Mesodermal cell (in vitro differentiated cells): Measurements from ENCODE around the gene PCGF6.

Experiments
- H3K27ac ChIP-seq: 2 replicates; pipeline ENCODE4 v1.7.0; 2013; ENCODE audit warnings: mild to moderate bottlenecking, low read depth, low read length, moderate library complexity; ENCODE audit not compliant: severe bottlenecking
- H3K36me3 ChIP-seq: 2 replicates; pipeline ENCODE4 v1.7.1; 2013; ENCODE audit warnings: mild to moderate bottlenecking, low read length, moderate library complexity; ENCODE audit not compliant: control insufficient read depth, insufficient read depth
- H3K4me1 ChIP-seq: one replicate; pipeline ENCODE4 v1.7.1; 2013; ENCODE audit warnings: mild to moderate bottlenecking, low read length; ENCODE audit not compliant: insufficient read depth, control insufficient read depth, poor library complexity, severe bottlenecking
- H3K4me3 ChIP-seq: 2 replicates; pipeline ENCODE4 v1.7.0; 2013; ENCODE audit warnings: low read length, control low read depth, mild to moderate bottlenecking; ENCODE audit not compliant: insufficient read depth, poor library complexity, severe bottlenecking; ENCODE audit errors: extremely low read depth
- H3K9me3 ChIP-seq: 2 replicates; pipeline ENCODE4 v1.7.1; 2013; ENCODE audit warnings: mild to moderate bottlenecking, low read length, moderate library complexity; ENCODE audit not compliant: control insufficient read depth
- WGBS, 2 experiments: methylation state at CpG; one replicate each; pipeline ENCODE4 v1.1.5; 2013; ENCODE audit warnings: missing lambda C conversion rate in 2 of 2; ENCODE audit not compliant: insufficient coverage in 2 of 2; 5-methylcytosine and 5-hydroxymethylcytosine counted together

The PCGF6 gene

DNA sequence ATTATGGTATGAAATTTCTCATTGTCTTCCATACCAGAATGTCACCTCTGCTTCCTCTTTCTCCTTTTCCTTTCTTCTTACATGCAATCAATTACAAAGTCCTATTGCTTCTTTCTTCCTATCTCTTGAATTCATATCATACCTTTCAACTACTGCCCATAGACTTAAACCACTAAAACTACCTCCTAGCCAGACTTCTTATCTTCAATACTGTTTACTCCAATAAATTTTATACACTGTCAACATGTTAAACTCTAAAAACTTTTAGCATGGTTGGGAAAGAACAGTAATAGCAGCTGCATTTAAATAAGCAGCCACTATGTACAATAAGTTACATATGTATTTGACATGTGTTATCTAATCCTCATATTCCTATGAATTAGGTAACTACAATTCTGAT, 34.9 kb downstream of the PCGF6 start:
- no peaks in the 10 kb centered on the region for H3K4me1 ChIP-seq
- no peak overlapping the region for H3K27ac ChIP-seq
- H3K4me3 ChIP-seq = no peak overlapping the region
- H3K9me3 ChIP-seq = no peaks in the 10 kb centered on the region
- H3K36me3 ChIP-seq = peaks cover 83% of the 10 kb centered on the region

- no CpG with 5 or more reads among the region's 1 CpG for WGBS, 2 experiments
- H3K36me3 ChIP-seq = peaks cover 92% of the 10 kb centered on the region
- H3K27ac ChIP-seq = no peak overlapping the region
- H3K4me3 ChIP-seq = no peak overlapping the region
- no peaks in the 10 kb centered on the region for H3K4me1 ChIP-seq
- H3K9me3 ChIP-seq = no peaks in the 10 kb centered on the region
These were observed 40.7 kb downstream of the PCGF6 start for GRCh38 chr10:103310197-103310596.

- H3K36me3 ChIP-seq = peaks cover 84% of the 10 kb centered on the region
- no peaks in the 10 kb centered on the region for H3K9me3 ChIP-seq
- 93 to 98% methylated on average over 4 of the region's 5 CpGs for WGBS, 2 experiments
- H3K27ac ChIP-seq = no peak overlapping the region
- no peaks in the 10 kb centered on the region for H3K4me1 ChIP-seq
- no peak overlapping the region for H3K4me3 ChIP-seq
These were observed 43.3 kb downstream of the PCGF6 start for GRCh38 chr10:103307594-103307993.

- H3K4me1 ChIP-seq = no peaks in the 10 kb centered on the region
- H3K4me3 ChIP-seq = no peak overlapping the region
- H3K36me3 ChIP-seq = peaks cover under 1% of the 10 kb centered on the region
- H3K9me3 ChIP-seq = no peaks in the 10 kb centered on the region
- WGBS, 2 experiments = no CpG with 5 or more reads among the region's 2 CpGs
- H3K27ac ChIP-seq = no peak overlapping the region
These were observed 55.4 kb downstream of the PCGF6 start for GRCh38 chr10:103295374-103296015.

DNA sequence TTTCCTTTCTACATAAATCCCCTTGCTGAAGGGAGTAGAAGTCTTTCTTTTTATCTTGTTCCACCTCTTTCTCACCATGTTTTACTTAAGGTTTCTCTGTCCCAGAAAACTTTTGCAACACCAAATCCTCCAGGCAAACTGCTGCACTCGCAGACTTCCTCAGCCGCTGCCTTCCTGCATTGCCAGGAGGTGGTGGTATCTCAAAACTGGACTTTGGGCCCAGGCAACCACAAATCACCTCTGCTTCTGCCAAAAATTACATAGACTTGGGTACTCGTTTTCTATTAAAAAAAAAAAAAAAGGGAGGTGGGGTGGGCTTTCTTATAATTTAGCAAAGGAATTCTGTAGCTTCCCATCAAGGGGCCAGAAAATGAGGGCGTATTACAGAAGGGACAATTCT, 59.4 kb downstream of the PCGF6 start:
- no peak overlapping the region for H3K27ac ChIP-seq
- peaks cover 5% of the 10 kb centered on the region for H3K36me3 ChIP-seq
- 100% methylated on average over 3 of the region's 4 CpGs for WGBS, 2 experiments

GRCh38 chr10:103287992-103288391, 62.9 kb downstream of the PCGF6 start:
- WGBS, 2 experiments = 83% methylated on average over 3 of the region's 5 CpGs; no CpG with 5 or more reads in 1 of the 2 experiments
- no peak overlapping the region for H3K27ac ChIP-seq
- H3K9me3 ChIP-seq = no peaks in the 10 kb centered on the region
- no peaks in the 10 kb centered on the region for H3K4me1 ChIP-seq
- no peak overlapping the region for H3K4me3 ChIP-seq
- H3K36me3 ChIP-seq = peaks cover 9% of the 10 kb centered on the region

More for the DNA sequence above, 59.4 kb downstream of the PCGF6 start:
- Histone ChIP-seq H3K9me3 (no peaks in the 10 kb centered on the region), H3K4me1 (no peaks in the 10 kb centered on the region), H3K4me3 (no peak overlapping the region)

DNA sequence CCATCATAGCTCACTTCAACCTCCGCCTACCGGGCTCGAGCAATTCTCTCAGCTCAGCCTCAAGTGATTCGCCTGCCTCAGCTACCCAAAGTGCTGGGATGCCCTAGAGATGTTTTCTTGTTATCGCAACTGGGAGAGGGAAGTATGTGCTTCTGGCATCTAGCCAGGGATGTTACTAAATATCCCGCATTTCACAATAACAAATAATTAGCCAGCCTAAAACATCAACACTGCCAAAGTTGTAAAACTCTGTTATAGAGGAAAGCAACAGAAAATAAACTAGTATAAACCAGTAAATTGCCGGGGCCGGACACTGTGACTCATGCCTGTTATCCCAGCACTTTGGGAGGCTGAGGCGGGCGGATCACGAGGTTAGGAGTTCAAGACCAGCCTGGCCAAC, 66.8 kb downstream of the PCGF6 start:
- Histone ChIP-seq H3K9me3 (no peaks in the 10 kb centered on the region), H3K27ac (no peak overlapping the region), H3K4me1 (peaks cover 5% of the 10 kb centered on the region), H3K36me3 (peaks cover 9% of the 10 kb centered on the region), H3K4me3 (no peak overlapping the region)
- WGBS, 2 experiments = 84 to 85% methylated on average over 7 to 8 of the region's 11 CpGs

DNA sequence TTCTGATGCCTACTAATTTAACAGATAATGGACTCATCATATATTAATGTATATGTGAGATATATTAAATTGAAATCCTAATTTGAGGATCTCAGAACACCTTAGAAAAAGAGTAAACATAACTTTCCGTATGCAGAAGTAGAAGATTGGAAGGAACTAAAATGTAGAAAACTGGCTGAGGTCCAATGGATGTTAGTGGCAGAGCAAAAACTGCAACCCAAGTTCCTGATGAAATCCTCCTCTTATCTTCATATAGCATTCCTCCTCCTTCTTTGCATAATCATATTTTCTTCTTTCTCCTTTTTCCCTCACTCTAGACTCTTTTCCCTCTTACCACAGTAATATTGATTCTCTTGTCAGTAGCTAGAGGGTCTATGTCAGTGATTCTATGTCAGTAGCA, 68.0 kb downstream of the PCGF6 start:
- peaks cover 7% of the 10 kb centered on the region for H3K4me1 ChIP-seq
- no peak overlapping the region for H3K27ac ChIP-seq
- no CpG with 5 or more reads among the region's 1 CpG for WGBS, 2 experiments
- H3K36me3 ChIP-seq = peaks cover 9% of the 10 kb centered on the region
- H3K4me3 ChIP-seq = no peak overlapping the region
- H3K9me3 ChIP-seq = no peaks in the 10 kb centered on the region

DNA sequence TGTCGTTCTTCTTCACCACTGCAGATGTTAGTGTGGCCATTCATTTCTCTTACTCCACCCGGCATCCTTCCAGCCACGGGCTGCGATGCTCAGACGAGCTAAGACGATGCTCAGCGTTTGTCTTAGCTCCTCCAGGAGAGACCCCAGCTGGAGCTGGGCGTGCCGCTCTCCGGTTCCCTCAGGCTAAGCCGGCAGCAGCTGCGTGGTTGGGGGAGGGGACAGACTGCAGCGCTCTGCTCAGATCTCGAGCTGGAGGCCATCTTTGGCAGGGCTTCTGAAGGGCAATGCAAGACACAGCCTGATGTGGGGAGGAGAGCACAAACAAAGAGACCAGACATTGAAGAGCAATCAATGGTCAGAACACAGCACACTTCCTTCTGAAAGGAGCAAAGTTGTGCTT, 69.2 kb downstream of the PCGF6 start:
- peaks cover 6% of the 10 kb centered on the region for H3K36me3 ChIP-seq
- no peaks in the 10 kb centered on the region for H3K9me3 ChIP-seq
- H3K4me3 ChIP-seq = no peak overlapping the region
- H3K4me1 ChIP-seq = peaks cover 8% of the 10 kb centered on the region
- peak overlapping the region; percentile 41 for H3K27ac ChIP-seq
- 2 to 7% methylated on average over 6 to 13 of the region's 14 CpGs for WGBS, 2 experiments

- H3K9me3 ChIP-seq = no peaks in the 10 kb centered on the region
- H3K36me3 ChIP-seq = peaks cover 4% of the 10 kb centered on the region
- no peak overlapping the region for H3K27ac ChIP-seq
- peaks cover 14% of the 10 kb centered on the region for H3K4me1 ChIP-seq
- WGBS, 2 experiments = 94 to 100% methylated on average over 2 of the region's 2 CpGs
- H3K4me3 ChIP-seq = no peak overlapping the region
These were observed 70.4 kb downstream of the PCGF6 start for GRCh38 chr10:103280506-103280905.

- Histone ChIP-seq H3K4me1 (peaks cover 14% of the 10 kb centered on the region), H3K4me3 (no peak overlapping the region), H3K36me3 (peaks cover 4% of the 10 kb centered on the region), H3K27ac (no peak overlapping the region), H3K9me3 (no peaks in the 10 kb centered on the region)
- 55 to 88% methylated on average over 2 to 3 of the region's 3 CpGs for WGBS, 2 experiments
These were observed 70.9 kb downstream of the PCGF6 start for GRCh38 chr10:103280031-103280430.
